NCI-H1930 (cell line): Measurements from ENCODE around the gene COL4A4.
"Not testable (repeated sequence)": the region's sequence is repeated elsewhere in the genome, so short reads cannot be mapped to it uniquely, and the experiment has no call there.

Experiments
- DNase-seq, 2 experiments: peaks; one replicate each; lab custom pipeline; 2025; lab: John Stamatoyannopoulos, UW

Gene COL4A4

DNA sequence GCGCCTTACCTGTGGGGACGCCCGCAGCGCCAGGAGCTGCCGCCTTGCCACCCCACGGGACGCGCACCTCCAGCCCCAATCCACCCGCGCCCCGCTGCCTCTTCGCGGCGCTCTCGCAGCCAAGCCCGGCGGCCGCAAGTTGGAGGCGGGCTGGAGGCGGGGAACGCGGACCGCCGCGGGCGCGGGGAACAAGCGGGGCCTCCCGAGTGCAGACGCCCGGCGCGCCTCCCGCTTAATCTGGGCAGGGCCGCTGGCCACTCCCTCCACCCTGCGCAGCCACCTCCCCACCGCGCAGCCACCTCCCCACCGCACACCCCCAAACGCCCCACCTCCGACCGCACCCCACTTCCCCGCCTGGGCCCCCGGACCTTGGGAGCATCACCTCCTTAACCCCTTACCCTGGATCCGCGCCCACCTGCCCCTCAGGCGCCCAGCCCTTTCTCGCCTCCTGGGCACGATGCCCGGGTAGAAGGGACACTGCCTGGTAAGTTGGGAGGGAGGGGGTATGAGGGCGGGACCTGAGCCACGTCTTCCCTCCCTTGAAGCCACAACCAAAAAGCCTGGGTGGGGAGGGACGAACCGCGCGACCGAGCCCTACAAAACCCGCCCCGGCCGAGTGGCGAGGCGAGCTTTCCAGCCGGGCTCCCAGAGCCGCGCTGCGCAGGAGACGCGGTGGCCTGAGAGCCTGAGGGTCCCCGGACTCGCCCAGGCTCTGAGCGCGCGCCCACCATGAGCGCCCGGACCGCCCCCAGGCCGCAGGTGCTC lies at the start of gene COL4A4, which contains the start of gene COL4A3:
TSS of gene COL4A4 (minus strand) at position 208 of the 765 bp plus-strand sequence. CDS start 16,722 bp downstream, outside the sequence.
TSS of gene COL4A3 (plus strand) at position 627 of the 765 bp plus-strand sequence. CDS start at position 730, 103 bp downstream.
- peak; percentile 12 to 53 for DNase-seq

DNA sequence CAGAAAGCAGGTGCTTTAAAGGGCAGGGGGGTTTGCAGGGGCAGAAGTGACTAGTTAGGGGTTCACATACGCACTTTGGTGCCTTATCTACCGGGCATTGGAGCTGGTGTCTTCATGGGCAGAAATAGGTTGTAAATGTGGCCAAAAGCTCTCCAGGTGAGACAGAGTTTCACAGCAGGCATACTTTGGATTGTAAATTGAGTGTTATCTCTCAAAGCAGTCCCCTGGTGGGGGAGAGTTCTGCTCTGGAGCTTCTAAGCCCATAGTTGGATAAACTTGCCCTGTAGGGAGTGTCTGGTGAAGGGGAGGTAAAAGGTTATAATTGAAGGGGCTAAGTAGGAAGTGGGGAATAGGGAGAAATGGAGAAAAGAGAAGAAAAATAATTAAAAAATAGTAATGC lies 43.6 kb upstream of the COL4A4 start:
- DNase-seq, result no peak

DNA sequence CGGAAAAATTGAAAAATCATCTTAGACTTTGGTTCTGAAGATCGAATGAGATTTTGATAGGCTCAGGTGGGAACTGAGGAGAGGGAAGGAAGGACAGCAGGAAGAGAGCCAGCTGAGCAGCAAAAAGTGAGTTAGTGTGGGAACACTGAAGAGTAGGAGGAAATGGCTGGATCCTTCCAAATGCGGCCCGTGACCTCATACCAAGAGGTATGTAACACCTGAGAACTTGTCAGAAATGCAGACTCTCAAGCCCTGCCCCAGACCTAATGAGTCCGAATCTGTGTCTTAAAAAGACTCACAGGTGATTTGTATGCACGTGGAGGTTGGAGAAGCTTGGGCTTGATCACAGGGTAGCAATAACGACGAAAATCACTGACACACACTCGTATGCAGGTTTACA lies 42.4 kb upstream of the COL4A4 start:
- no peak for DNase-seq

DNA sequence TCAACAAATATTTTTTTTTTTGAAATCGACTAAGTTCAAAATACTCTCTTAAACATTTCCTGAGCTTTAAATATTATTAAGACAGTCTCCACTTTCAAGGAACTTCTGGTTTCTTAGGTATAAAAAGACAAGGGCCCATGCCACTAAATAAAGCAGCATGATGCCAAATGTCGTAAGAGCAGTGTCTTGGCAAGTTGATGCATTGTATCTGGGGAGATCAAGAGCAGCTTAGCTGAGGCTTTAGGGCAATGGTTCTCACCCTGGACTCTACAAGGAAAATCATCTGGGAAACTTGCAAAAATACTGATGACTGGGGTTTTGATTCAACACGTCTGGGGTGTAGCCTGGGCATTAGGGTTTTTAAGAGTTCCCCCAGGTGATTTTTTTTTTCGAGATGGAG lies 41.7 kb upstream of the COL4A4 start:
- no peak for DNase-seq

DNA sequence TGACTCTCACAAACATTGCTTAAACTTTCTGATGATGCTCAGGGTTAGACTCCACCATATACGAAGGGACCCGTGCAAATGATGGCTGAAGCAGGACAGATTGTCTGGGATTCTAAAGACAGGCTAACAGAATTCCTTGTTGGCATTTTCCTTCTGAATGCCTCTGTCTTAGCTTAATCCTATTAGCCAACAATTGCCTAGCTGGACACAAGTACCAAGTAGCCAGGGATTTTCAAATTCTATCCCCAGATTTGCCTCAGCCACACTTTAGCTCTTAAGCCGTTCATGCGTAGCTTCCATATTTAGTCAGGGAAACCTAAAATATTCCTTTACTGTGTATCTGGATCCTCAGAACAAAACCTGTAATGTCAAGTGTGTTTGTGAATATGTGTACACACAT lies 40.4 kb upstream of the COL4A4 start:
- DNase-seq, result no peak

DNA sequence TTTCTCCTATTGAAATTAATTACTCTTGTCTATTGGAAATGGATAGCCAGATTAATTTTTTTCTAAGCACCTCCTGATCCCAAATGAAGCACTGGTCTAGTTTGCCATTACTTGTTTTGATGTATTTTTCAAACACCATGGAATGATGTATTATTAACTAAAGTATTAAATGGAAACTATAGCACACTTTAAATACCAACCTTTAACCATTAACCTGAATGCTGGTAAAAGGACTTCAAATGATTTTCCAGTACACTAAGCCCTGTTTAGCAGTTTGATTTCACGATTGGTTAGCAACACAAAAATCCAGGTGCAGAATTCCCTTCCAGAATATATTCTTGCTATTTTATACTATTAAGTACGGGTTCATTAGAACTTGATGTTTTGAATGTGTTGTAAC lies 37.8 kb upstream of the COL4A4 start:
- no peak for DNase-seq

DNA sequence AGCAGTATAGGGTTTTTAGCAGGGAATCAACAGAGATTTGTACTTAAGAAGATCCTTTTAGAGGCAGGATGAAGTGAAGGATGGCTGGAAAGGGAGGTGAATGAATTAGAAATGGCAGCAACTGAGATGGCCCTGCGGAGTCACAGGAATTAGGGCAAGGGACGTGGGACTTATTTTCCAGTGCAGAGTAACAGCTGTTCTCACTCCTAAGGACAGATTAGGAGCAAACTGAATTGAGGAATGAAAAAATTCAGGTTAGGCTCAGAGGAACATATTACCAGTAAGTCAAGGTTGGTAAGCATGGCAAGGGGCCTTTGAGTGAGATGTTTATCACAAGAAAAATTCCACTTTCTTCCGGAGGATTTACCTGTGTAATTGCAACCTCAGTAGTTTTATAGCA lies 34.9 kb upstream of the COL4A4 start:
- DNase-seq, result no peak

DNA sequence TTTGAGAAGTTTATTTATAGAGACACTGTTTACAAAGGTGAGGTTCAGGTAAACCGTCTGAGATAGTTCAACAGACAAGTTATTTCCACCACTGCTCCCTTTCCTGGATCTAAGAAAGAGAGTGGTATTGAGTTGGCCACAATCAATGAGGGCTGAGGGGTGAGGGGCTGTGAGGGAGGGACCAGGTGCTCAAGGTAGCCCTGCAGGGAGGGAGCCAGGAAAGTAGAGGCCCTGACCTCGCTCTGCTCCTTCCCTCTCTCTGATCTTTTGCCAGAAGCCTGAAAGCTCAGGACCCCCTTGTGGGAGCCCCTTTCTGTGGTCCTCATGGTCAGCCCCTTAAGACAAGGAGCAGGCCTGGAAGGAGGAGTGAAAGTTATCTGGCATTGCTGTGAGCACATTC lies 30.2 kb upstream of the COL4A4 start:
- no peak for DNase-seq

DNA sequence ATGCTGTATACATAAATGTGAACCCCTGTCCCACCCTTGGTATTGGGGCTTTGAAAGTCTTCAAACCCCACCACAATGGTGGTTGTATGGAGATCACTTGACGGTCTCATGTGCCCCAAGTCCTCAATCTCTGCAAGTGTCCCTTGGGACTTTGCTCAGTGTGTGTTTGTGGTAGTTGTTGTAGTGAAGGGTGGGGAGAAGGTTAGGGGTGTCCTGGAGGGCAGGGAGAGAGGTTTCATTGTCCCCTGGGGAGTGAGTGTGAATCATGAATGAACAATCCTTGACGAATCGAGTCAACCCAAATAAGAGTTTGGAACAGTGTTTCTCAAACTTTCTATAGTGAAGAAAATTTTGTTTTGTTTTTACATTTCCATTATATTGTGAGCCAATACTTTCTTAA lies 28.5 kb upstream of the COL4A4 start:
- DNase-seq, result no peak

DNA sequence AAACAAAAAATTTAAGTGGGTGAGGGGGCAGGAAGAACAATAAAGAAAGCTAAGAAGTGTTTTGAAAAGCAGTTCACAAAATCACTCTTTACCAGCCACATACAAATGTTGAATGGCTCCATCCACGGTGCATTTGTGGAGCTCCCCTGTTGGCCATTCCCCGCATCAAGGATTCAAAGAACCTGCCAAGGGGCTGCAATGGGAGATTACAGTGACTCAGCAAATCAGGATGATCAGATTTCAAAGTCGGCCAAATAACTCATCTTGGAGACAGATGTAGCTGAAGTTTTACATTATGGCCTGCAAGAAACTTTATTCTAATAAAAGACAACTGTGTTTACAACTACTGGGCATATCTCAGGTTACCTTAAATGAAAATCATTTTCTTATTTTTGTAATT lies 27.4 kb upstream of the COL4A4 start:
- DNase-seq, result no peak

DNA sequence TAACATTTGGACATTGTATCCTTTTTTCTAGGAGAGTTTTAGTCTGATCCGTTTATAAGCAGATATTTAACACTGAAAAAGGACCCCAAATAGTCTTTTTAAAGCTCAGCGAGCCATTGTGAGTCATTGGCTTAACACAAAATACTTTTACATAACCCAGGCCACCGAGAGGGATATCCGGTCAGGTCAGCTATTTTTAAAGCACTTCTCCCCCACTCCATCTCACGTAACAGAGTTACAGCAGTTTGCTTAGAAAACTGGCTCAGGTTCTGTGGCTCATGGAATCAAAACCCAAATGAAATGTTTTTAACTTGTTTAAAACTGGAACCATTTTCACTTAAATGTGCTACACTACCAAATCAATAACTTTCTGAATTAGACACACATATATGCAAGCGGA lies 24.3 kb upstream of the COL4A4 start:
- no peak for DNase-seq

DNA sequence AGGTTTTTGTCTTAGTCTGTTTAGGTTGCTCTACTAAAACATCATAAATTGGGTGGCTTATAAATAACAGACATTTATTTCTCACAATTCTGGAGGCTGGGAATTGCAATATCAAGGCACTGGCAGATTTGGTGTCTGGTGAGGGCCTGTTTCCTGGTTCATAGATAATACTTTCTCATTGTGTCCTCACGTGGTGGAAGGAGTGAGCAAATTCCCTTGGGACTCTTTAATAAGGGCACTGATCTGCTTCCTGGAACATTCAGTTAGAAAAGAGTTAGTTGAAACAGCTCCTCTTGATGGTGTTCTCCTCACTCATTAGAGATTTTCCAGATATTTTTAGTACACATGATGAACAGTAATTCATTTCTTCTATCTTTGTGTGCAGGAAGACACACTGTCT lies 22.7 kb upstream of the COL4A4 start:
- no peak for DNase-seq

DNA sequence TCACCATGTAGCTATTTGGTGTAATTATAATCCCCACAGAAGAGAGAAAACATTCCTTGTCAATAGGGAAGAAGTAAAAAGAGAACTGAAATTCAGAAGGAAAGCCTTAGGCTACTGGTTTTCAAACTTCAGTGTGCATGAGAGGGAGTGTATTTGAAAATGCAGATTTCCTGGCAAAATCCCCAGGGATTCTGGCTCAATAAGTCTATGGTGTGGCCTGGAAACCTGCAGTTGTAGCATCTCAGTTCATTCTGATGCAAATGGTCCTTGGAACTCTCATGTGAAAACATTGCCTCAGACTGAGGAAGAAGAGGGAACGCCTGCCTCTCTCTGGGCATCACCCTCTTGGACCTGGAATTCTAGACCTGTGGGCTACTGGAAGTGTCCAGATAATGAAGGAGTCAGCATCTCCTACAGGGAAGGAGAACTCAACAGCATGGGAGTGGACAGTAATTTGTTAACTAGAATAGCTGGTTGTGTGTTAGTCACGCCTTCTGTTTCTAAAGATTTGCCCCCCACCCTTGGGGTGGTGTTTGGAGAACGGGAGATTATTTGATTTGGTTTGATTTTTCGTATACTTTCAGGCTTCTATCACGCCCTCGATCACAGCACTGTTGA lies 21.7 kb upstream of the COL4A4 start:
- DNase-seq, result no peak

DNA sequence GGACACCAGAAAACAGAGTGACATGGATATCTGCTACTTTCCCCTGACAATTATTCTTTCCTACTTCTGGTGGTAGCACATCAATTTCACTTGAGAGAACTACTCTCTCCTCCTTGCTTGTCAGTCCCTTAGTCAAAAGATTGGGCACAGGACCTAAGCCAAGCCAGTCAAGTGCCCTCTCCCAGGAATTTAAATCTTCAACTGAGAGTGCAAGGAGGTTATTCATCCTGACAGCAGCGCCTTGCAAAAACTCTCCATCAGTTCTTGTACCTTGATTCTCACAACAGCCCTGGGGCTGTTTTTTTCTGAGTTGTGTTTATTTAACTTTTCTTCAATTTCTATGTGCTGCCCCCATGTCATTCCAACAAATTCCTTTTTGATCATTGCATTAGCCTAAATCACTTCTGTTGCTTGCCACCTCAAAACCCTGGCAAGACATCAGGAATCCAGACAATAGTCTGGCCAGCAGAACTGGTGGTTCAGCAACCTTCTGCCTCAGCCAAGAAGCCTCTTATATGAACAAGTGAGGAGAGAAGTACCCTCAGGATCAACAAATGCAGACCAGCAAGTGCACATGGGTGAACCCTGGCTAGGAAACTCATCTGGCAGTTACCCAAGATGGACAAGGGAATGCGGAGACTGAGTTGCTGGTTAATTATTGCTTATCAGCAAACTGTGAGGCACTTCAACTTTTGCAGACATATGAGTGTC lies 19.8 kb upstream of the COL4A4 start:
- DNase-seq, result no peak

DNA sequence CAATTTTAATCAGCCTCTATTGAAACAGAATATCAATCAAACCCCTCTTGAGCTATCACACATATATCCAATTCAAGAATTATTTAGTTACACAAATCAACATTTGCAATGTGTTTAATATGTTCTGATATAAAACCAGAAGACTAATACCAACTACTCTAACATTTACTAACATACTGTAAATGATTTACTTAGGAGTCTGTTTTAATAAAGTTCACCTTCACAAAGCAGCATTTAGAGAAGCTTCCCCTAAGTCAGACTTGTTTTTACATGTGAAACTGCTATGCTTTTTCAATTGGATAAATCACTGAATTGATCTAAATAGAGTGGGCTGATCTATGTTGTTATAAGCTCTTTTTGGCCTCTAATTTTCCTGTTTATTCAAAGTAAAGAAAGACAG lies 18.8 kb upstream of the COL4A4 start:
- no peak for DNase-seq

DNA sequence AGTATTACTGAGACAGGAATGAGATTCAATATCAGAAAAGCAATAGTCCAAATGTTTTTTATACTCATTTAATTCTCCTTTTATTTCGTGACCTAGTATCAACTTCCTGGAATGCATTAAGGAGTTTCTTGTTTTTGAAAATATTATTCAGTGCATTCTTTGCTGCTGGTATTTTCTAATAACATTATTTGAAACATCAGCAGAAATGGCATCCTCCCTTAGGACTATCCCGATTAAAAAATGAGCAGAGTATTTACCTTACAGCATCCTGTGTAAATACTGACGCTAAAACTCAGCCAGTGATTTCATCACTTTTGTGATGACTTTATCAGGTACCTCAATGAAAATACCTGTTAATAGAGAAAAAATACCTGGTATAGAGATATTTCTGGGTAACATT lies 16.8 kb upstream of the COL4A4 start:
- DNase-seq, result no peak

DNA sequence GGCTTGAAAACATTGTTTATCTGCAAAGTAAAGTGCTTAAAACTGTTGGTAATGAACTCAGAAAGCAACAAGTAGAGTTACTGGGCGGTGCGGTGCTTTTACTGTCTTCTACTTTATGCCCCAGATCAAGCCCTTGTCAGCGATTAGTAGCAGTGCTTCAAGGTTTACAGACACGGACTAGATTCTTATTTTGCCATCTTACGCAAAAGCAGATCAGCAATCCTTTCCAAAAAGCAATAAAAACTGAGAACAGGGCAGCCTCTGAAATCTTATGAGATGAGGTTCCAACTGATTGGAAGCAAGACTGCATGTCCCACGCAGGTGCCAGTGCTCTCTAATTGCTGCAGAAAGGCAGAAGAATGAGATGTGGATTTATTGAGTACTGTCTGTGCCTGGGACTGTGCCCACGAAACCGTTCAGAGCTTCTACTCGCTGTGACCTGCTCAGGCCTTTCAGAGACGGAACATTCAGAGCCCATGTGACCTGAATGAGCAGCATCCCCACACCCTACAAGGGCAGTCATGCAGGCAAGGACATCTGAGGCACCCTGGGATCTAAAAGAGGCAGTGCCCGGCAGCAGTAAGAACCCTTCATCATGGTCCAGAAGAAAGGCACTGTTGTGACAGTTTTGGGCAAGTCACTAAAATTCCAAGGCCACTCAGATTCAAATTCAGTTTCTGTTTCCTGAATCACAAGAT lies 16.1 kb upstream of the COL4A4 start:
- no peak for DNase-seq

DNA sequence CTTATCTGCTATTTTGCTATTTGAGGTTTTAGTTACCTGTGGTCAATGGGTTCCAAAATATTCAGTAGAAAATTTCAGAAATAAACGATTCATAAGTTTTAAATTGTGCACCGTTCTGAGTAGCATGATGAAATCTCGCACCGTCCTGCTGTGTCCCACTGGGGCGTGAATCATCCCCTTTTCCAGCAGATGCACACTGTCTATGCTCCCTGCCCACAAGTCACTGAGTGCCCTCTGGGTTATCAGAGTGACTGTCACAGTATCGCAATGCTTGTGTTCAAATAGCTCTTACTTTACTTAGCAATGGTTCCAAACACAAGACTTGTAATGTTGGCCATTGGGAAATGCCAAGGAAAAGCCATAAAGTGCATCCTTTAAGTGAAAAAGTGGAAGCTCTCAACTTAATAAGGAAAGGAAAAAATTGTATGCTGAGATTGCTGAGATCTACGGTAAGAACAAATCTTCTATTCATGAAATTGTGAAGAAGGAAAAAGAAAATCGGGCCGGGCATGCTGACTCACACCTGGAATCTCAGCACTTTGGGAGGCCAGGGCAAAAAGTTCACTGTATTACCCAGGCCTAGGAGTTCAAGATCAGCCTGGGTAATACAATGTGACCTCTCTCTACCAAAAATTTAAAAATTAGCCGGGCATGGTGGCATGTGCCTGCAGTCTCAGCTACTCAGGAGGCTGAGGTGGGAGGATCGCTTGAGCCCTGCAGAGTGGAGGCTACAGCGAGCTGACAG lies 13.8 kb upstream of the COL4A4 start:
- no peak for DNase-seq

DNA sequence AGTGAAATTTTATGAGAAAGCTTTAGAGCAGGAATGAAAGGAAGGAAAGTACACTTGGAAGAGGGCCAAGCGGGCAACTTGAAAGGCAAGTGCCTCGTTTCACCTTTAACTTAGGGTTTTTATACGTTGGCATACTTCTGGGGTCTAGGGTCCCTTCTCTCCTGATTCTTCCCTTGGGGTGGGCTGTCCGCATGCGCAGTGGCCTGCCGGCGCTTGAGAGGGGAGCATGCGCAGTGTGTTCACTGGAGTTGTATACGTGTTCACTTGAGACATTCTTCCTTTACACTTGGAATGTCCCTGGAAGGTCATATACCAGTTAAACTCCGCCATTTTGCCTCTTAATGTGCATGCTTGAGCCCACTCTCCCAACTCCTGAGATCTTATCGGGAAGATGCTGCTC lies 7.8 kb upstream of the COL4A4 start:
- DNase-seq, result not testable (repeated sequence)

DNA sequence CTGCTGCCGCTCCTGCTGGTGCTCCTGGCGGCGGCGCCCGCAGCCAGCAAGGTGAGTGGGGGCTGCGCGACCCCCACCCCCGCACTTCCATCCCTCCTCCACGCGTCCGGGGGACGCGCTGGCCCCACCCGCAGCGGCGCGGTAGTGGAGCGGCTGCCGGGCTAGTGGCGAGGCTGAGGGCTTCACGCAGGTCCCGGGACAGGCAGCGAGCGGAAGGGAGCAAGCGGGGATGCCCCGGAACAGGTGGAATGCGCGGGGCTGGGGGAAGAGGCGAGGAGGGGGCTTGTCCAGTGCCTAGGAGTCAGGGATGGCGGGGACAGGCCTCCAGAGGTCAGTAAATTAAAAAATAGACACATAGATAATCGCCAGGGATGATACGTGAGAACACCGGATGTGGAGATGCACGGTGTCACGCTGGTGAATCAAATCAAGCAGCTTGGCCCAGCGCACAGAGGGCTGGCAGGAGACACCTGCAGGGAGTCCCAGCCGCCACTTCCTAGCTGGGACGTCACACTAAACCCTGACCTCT lies 822 bp upstream of the COL4A4 start:
- DNase-seq, result peak; percentile 10 to 53

DNA sequence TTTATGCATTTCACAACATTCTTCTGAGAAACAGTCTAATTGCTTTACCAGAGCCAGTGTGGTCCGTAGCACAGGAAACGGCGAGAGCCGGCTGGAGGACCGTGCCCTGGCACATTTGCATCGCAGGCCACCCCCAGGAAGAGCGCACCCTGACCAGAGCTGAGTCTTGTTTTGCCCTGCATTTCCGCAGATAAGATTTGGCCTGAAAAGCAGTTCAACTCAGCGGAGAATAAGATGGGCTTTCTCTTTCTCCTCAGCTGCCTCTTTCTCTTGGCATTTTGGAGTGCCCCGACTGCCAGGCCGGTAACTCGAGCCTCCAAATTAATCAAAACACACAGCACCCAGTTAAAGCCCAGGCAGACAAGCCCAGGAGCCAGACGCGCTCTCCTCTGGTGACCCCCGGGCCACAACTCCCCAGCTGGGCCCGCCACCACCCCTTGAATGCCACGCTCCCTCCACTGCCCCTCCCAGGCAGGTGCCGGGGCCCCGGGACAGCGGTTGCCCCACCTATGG lies 464 bp downstream of the COL4A4 start:
- DNase-seq, result no peak
